Epithelial cell of esophagus (primary cell): Measurements from ENCODE around the gene DCAKD.

Experiments
- DNase-seq: peaks from one replicate; pipeline ENCODE4 v3.0.0; 2010; ENCODE audit warnings: low read depth
- H3K4me3 ChIP-seq: 2 replicates; pipeline ENCODE4 v1.5.1; 2011; ENCODE audit warnings: mild to moderate bottlenecking, low read length, control low read depth
- TF ChIP-seq, protein P1 (sequence below): IDR thresholded peaks from 2 replicates; pipeline ENCODE4 v1.5.1; 2011; ENCODE audit warnings: low read depth, mild to moderate bottlenecking, low read length, control low read depth, inconsistent platforms; ENCODE audit not compliant: insufficient read depth; ENCODE audit errors: missing control alignments

The DCAKD gene

DNA sequence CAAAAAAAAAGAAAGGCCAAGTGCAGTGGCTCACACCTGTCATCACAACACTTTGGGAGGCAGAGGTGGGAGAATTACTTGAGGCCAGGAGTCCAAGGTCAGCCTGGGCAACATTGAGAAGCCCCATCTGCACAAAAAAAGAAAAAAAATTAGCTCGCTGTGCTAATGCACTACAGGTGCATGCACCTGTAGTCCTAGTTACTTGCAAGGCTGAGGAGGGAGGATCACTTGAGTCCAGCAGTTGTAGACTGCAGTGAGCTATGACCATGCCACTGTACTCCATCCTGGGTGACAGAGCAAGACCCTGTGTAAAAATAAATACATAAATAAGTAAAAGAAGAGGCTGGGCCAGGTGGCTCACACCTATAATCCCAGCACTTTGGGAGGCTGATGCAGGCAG is 39.7 kb downstream of the DCAKD start:
- TF ChIP-seq, protein P1, sequence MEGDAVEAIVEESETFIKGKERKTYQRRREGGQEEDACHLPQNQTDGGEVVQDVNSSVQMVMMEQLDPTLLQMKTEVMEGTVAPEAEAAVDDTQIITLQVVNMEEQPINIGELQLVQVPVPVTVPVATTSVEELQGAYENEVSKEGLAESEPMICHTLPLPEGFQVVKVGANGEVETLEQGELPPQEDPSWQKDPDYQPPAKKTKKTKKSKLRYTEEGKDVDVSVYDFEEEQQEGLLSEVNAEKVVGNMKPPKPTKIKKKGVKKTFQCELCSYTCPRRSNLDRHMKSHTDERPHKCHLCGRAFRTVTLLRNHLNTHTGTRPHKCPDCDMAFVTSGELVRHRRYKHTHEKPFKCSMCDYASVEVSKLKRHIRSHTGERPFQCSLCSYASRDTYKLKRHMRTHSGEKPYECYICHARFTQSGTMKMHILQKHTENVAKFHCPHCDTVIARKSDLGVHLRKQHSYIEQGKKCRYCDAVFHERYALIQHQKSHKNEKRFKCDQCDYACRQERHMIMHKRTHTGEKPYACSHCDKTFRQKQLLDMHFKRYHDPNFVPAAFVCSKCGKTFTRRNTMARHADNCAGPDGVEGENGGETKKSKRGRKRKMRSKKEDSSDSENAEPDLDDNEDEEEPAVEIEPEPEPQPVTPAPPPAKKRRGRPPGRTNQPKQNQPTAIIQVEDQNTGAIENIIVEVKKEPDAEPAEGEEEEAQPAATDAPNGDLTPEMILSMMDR: no peak
- DNase-seq: no peak
- H3K4me3 ChIP-seq: no peak overlapping the region

DNA sequence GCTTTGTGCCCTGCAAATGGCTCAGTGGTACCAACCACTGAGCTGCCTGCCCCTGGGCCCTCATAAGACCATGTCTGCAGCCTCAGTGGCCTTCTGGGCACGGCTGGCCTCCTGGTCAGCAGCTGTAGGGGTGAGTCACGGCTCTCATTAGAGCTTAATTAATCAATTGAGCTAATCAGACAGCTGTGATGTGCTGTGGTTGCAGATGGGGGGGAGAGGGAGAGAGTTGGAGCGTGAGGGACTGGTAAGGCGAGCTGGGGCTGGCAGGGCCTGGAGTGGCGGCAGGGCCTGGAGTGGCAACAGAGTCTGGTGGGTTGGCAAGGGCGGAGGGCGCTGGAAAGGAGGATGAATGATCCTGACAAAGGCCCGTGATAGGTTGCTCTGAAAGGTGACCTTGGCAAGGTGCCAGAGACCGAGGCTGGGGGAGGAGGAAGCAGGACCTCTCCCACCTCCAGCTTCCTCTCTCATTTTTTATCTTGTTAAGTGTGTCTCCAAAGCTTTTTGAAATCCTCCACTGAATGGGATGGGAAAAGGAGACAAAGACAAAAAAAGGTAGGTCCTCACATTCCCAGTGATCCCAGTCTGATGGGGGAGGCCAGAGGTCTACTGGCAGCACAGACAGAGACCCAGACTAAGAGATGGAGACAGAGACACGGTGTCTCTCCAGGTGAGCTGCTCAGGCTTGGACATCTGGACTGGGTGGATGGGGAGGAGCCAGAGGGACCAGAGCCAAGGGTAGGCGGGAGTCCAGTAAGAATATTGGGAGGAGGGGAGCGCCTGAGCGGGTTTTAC is 41.6 kb downstream of the DCAKD start:
- no peak for DNase-seq
- H3K4me3 ChIP-seq: no peak overlapping the region

DNA sequence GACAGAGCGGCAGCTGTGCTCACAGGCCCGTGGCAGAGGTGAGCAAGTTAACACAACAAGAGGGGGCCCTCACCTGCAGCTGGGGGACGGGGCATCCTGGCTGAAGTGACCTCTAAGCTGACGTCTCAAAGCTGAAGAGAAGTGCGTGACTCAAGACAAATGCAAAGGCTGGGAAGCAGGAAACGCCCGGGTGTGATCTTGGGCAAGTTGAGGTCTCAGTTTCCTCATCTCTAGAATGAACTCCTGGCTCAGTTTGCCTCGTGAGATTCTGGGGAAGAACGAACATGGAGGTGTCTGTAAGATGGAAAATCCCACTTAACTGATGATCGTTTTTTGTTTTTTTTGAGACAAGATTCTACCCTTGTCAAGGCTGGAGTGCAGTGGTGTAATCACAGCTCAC is 43.2 kb downstream of the DCAKD start:
- TF ChIP-seq, protein P1: no peak

More for the DNA sequence above, 41.6 kb downstream of the DCAKD start:
- TF ChIP-seq, protein P1: no peak

DNA sequence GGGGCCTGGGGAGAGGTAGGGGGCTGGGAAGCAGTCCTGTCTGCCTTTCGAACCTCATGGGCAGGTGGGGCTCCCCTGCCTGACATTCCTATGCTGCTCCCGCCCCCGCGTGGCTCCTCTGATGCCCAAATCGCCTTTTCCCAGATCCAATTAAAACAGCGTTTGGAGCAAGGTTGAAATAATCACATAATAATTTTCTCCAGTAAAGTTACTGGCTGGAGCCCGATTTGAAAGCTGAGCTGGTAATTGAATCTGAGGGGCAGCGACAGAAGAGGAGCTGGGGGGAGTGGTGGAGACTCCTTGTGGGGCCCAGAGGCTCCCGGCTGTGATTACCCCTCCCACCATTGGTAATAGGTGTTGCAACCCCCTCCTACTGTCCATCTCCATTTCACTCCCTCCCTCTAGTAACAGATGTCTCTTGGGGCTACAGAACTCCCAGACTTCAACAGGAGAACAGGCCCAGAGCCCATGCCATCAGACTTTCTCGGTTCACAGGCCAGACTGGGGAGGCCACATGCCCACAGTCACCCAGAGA is 44.4 kb downstream of the DCAKD start:
- H3K4me3 ChIP-seq: no peak overlapping the region
- no peak for DNase-seq
- TF ChIP-seq, protein P1: no peak

More for the DNA sequence above, 43.2 kb downstream of the DCAKD start:
- no peak overlapping the region for H3K4me3 ChIP-seq
- no peak for DNase-seq

DNA sequence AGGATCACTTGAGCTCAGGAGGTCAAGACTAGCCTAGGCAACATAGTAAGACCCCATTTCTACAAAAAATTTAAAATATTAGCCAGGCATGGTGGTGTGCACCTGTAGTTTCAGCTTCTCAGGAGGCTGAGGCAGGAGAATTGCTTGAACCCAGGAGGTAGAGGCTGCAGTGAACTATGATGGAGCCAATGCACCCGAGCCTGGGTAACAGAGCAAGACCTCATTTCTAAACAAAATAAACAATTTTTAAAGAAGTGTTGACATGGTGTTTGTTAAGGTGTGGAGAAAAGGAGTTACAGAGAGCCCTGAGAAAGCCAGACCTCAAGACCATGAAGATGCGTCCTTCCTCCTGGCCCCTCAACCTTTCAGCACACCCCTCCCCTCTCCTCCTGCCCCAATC is 45.7 kb downstream of the DCAKD start:
- no peak overlapping the region for H3K4me3 ChIP-seq
- TF ChIP-seq, protein P1: no peak
- no peak for DNase-seq

DNA sequence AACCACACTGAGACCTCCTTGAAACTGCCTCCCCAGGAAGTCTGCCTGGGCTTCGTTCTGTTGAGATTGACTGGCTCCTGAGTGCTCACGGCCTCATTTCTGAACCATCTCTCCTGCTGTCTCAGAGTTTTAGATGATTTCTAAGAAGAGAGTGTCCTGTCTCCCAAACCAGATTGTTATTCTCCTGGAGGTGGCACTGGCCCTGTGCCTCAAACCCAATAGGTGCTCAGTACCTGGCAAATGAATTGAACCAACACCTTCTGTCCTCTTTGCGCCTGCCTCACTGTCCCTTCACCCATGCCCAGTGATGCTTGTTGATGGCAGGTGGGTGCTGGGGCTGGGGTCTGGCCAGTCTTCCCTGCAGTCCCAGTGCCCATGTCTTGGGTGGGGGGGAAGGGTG is 47.0 kb downstream of the DCAKD start:
- TF ChIP-seq, protein P1: no peak

DNA sequence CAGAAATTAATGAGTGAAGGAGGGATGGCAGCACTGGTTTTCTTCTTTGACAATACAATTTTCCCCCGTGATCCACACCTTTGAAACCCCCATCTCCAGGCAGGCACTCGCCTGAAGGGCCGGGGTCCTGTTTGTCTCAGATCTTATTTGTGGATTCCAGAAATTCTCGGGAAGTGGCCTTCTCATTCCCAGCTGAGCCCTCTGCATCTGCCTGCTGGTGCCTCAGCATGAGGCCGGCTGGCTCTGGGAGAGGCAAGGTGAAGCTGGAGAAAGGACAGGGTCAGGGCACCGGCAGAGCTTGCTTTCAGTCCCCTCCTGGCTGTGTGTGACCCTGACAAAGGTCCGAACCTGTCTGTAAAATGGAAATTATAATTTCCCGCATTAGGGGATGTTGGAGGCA is 47.6 kb downstream of the DCAKD start:
- DNase-seq: no peak
- TF ChIP-seq, protein P1: no peak
- no peak overlapping the region for H3K4me3 ChIP-seq

More for the DNA sequence above, 47.0 kb downstream of the DCAKD start:
- no peak for DNase-seq
- no peak overlapping the region for H3K4me3 ChIP-seq
